Retina (tissue), 1 donor: Measurements from ENCODE around the gene ZNF275.
"Not testable (repeated sequence)": the region's sequence is repeated elsewhere in the genome, so short reads cannot be mapped to it uniquely, and the experiment has no call there.

Experiments used
- DNase-seq: peaks from one replicate; pipeline ENCODE4 v3.0.0-alpha.2; 2016

The ZNF275 gene

DNA sequence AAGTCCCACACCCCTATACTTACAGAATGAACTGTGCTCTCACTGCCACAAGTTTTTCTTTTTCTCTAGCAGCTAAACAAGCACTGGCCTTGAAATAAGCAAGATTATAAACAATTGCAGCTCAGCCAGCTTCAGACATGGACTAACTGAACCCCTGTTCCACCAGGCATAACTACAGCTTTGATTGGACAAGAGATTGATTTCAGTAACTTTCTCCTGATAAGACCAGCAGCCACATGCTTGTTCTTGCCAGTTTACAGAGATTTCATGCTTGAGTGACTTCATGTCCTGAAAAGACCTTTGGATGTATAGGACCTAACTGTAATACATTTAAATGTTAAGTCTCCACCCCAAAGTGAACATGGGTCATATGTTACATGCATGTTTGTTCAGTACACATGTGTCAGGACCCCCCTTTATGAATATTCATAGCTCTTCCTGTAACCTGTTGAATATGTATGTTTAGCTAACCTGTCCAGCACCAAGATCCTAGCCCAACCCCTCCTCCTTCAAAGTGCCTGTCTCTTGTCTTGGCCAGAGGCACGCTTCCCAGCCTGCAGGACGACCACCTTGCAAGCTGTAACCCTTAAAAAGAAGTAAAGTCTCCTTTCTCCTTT, 27.9 kb downstream of the ZNF275 start:
- no peak for DNase-seq

DNA sequence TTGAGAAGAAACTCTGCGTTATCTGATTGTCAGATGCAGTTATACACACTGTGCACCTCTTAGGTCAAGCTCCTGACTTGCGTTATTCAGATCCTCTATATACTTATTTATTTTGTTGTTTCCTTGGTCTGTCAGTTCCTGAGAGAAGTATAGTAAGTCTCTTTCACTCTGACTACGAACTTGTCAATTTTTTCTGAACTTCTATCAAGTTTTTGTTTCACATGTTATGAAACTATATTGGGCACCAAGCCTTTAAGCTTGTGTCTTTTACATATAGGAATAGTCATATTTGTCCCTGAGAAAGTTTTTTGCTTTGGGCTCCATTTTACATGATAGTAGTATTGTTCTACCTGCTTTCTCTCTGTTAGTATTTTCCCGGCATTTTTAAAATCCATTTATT, 31.7 kb downstream of the ZNF275 start:
- no peak for DNase-seq

DNA sequence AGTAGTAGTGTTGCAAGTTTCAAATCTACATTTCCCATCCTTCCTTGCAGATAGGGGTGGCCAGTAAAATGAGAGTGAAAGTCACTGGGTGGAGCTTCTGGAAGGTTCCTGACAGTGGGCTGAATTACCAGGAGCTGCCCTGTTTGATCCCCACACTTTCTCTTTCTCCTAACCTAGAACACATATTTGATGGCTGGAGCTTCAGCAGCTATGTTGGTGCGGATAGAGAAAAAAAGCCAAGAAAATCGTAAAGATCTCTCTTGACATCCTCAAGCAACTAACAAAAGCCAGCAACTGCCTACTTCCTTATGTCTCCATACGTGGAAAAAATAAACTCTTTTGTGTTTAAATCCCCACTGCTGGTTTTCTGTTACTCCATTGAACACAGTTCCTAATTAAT, 32.2 kb downstream of the ZNF275 start:
- no peak for DNase-seq

DNA sequence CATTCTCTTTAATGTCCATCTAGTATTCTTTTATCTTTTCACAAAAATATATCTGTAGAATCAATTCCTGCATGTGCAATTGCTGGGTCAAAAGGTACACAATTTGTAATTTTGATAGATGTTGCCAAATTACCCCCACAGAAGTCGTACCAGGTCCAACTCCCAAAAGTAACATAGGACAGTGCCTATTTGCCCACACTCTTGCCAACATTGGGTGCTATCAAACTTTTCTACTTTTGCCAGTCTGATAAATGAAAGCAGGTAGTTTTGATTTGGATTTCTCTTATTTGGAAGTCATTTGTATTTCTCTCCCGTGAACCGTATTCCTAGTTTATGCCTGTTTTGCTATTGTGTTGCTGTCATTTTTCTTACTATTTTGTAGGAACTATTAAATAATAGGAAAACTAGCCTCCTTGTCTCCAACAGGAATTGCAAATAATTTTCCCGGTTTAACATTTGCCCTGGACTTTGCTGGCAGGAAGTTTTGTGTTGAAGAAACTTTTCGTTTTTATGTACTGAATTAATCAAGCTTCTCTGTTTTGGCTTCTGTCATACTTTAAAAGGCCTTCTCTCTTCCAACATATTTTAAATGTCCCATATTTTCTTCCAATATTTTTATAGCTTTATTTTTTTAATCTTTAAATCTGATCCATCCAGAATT, 33.1 kb downstream of the ZNF275 start:
- no peak for DNase-seq

DNA sequence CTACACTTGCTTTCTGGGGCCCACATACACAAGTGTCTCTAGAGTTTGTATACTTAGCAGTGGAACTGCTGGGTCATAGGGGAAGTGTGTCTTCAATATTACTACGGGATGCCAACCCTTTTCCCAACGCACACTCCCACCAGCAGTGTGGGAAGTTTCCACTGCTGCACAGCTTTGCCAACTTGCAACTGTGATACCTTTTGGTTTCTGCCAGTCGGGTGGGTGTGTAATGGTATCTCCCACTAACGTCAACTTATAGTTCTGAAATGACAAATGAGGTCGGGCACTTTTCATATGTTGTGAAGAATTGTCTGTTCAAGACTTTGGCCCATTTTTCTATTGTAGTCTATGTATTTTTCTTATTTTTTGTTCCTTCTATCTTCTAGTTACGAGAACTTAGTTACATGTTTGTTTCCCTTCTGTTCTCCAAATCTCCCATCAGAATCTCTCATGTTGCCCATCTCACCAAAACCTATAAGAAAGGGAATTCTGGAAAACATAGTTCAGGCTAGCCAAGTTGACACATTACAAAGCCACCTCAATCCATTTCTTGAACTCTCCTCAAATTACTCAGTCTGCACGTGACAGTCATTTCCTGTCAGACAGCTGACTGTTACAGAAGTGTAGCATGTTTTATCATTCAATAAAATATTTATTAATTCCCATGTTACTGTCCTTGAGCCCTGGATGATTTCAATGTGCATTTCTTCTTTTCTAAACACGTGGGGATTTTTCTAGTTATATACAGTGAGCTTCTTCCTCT, 36.5 kb downstream of the ZNF275 start:
- no peak for DNase-seq

DNA sequence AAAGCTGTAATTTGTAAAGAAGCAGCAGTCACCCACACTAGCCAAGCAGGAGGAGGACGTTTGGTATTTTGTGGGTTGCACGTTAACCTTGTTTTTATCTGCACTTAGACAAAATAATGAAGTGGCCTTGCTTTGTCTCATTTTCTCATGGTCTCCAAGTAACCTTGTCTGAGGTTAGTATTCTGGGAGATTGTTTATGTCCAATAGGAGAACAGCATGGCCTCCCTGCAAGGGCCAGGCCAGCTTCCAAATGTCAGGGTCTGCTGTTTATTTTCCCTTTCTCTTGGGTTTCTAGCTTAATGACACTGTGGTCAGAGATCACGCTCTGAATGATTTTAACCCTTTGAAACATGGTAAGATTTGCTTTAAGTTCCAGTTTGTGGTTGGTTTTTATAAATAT, 37.3 kb downstream of the ZNF275 start:
- DNase-seq, result no peak

DNA sequence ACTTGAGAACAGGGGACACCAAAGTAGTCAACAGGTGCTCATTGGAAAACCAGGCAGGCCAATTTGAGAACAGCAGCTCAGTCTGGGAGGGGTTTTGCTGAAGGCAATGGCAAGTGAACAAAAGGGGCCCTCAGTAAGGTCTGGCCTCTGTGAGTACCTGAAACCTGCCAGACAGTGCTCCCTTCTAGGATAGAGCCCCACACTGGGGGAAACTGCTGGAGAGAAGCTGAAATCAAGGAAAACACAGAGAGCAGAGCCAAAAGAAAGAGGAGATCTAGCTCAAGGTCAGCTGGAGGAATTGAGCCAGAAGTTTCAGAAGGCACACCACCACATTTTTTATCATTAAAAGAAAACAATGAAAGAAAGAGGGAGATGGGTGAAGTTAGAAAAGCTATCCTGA, 39.0 kb downstream of the ZNF275 start:
- no peak for DNase-seq

DNA sequence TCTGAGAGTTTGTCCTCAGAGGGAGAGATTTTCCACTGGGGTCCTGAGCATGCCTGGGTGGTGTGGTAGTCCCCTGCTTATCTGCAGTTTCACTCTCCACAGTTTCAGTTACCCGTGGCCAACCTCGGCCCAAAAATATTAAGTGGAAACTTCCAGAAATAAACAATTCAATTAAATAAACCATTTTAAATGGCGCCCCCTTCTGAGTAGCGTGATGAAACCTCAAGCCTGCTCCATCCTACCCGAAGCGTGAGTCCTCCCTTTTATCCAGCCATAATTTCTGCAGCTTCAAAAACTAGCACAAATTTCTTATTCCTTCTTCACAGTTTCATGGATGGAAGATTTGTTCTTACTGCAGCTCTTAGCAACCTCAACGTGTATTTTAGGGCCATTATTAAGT, 40.5 kb downstream of the ZNF275 start:
- no peak for DNase-seq

DNA sequence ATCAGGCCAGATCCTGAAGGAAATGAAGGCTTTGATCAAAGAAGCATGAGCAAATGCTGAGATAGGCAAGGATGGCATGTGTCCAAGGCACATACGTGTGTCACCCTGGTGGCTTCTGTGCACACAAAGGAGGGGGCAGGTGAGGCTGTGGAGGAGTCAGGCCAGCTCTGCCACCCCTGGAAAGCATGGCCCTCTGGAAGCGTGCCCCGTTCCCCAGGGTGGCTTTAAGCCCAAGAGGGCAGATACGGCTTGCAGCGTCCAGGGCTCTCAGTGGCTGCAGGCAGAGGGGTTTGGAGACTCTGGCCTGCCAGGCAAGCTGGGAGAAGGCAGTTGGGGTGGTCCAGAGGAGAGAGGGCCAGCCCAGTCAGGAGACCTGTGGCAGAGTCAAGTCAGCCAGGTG, 41.6 kb downstream of the ZNF275 start:
- no peak for DNase-seq

DNA sequence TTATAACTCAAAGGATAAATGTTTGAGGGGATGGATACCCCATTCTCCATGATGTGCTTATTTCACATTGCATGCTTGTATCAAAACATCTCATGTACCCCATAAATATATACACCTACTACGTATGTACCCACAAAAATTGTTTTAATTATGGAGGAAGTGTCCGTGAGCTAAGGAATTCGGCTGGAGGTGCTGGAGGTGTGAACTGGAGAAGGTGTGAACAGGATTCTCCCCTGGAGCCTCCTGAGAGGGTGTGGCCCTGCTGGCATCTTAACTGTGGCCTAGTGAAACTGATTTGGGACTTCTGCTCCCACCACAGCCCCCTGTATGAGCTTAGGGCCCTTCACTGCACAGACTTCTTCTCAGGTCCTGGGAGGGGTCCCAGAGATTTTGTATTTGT, 43.8 kb downstream of the ZNF275 start:
- DNase-seq, result no peak

DNA sequence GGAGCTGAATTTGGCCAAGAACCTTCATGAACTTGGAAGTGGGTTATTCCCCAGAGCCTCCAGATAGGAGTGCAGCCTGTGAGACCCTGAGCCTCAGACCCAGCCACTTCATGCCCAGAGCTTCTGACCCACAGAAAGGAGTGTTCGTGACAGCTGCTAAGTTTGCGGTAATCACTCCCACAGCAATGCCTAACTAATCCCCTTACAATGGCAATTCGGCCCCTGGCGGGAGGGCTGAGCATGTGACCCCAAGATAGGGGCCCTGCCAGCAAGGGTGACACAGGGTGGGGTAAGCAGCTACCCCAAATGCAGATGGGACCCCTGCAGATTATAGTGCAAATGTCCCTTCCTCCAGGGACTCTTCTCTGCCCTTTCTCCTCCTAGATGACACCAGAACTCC, 44.7 kb downstream of the ZNF275 start:
- no peak for DNase-seq

DNA sequence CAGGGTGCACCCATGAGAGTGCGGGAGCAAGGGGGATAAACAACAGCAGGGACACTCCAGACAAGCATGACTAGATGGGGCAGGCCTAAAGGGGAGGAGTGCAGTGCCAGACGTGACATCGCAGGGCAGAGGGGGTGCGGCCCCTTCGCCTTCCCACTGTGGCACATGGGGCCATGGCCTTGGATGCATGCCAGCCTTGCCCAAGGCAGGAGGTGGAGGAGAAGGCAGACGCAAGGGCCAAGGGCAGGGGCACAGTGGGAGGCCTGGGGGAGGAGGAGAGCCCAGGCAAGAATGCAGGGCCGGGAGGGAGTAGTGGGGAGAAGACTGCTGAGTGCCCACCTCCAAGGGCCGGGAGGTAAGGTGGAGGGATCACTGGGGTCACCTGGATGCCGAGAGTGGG, 45.6 kb downstream of the ZNF275 start:
- DNase-seq, result no peak

DNA sequence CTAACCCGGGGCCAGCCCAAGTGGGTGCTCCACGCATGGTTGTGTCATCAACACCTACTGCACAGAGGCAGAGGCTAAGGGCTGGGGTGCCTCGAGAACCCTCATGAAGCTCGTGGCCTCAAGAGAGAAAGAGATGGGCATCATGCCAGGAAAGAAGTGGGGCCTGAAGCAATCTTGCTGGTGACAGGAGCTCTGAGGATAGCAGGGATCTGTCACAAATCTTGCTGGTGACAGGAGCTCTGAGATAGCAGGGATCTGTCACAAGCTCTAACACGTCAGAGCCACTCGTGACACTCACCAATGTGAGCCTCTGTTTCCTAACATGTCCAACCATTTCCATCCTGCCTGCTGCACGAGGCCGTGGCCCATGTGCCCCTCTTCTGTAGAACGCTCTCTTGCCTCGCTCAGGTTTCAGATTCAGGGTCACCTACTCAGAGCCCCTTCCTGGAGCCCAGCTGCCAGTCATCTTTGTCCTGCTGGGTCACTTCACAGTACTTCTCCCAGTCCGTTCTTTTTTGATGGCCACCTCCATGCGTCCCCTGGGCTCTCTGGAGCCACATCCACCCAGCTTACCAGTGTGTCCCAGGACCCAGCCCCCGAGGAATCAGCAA, 46.1 kb downstream of the ZNF275 start:
- no peak for DNase-seq

DNA sequence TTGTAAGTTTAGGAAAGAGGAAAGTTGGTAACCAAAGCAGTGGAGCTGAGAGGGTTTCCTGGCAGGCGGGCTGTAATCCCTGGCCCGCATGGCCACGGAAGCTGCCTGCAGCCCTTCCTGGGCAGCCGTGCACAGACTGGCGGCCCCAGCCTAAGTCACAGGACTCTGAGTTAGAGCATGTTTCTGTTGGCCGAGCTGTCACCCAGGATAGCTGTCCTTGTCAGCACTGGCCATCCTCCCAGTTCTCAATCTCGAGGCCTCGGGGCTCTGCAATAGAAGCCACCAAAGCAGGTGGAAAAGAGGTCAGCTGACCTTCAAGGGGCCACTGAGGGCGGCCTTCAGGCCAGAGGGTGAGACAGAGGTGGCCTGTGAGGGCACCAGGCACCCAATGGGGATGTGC, 46.7 kb downstream of the ZNF275 start:
- no peak for DNase-seq

DNA sequence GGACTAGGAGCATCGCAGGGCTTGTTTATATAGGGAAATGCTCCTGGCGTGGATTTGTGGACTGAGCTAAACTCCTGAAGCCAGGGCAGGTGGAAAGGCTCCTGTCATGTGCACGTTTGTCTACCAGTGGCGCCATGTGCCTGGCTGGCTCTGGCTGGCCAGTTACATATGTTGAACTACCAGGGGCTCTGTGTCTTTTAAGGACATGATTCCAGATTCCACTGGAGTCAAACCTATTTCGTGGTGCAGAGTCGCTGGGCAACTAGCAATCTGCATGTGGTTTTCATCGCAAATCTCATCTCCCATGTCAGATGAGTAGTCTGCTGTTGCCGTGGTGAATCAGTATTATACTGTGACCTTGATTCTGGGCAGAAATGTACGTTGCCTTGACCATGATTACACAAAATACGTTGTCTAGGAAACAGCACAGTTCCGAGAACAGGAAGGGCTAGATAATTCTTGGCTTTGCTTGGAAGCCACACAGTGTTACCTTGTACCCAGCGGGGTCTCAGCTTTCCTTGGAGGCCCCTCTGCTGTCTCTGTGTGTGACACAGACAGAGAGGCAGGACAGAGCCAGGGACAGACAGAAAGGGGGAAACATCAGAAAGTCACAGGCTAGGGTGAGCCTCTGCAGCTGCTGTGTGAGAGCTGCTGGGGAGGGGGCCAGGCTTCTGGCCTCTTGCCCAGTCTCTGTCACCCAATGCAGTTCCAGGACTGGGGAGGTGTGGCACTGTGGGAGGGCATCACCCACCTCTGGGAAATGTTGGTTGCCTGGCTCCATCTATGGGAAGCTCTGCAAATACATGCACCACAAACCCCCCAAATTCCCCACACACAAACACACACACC, 48.0 kb downstream of the ZNF275 start:
- peak; percentile 39 for DNase-seq

DNA sequence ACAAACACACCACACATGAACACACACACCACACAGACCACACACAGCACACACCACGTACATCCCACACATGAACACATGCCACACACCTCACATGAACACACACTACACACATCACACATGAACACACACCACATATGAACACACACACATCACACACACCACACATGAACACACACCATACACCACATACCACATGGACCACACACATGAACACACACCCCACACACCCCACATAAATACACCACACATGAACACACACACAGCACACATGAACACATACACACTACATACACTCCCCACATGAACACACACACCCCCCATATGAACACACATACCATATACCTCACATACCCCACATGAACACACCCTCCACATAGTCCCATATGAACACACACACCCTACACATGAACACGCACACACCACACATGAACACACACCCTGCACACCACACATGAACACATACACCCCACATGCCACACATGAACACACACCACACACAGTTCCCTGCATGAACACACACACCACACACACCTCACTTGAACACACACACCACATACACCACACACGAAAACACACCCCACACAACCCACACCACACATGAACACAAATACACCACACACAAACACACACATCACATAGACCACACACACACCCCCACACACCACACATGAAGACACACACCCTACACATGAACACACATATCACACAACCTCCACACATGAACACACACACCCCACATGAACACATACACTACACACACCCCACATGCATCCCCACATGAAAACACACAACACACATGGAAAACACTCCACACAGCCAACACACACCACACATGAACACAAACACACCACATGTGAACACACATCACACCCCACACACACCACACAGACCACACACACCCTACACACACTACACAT, 48.9 kb downstream of the ZNF275 start:
- no peak for DNase-seq

DNA sequence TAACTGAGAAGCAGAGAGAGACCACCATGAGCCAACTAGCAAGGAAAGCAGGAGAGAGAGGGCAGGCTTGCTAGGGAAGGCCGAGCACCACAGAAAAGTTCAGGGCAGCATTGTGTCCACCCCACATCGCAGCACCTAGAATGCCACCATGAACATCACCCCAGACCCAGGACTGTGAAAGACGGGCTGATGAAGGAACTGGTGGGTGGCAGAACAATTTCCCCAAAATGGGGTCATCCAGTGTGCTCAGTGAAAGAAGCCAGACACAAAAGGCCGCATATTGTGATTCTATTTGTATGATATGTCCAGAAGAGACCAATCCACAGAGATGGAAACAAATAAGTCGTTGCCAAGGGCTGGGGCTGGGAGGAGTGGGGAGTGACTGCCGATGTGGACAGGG, 50.4 kb downstream of the ZNF275 start:
- DNase-seq, result no peak

DNA sequence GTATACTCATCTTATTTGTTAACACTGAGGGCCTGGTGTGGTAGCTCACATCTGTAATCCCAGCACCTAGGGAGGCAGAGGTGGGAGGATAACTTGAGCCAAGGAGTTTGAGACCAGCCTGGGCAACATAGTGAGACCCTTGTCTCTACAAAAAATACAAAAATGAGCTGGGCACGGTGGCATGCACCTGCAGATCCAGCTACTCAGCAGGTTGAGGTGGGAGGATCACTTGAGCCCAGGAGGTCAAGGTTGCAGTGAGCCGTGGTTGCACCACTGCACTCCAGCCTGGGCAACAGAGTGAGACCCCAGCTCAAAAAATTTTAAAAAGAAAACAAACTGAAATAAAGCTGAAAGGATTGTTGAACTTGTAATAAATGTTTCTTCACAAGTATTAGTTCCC, 51.0 kb downstream of the ZNF275 start:
- DNase-seq, result not testable (repeated sequence)

DNA sequence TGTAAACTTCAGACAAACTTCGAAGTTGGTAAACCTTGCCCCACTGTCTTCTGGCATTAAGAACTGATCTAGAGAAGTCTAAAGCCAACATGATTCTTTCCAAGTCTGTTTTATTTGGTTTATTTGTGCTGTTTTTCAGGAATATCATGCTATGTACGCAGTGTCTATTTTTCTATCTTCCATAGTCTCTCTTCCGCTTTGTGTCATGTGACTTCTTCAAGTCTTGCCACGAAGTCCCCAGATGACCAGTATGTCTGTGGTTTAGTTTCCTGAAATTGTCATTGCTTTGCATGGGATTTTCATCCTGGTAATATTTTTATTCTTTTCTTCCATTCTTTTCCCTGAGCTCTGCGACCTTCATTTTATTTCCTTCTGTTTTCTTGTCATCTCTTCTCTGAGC, 52.1 kb downstream of the ZNF275 start:
- no peak for DNase-seq

DNA sequence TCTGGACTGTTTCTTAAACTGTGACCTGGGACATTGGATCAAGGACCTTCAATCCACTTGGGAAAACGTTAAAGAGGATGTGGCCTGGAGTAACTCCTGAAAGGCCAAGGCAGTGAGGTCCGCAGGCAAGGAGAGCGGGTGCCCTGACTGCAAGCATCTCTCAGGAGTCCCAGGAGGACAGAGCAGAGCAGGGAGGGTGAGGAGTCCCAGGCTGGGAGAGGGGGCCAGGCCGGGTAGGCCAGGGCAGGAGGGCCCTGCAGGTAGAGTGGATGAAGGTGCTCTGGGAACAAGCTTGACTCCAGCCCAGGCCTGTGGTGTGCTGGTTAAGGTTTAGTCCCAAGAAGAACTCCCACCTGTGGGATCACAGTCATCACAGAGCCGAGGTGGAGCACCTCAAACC, 53.4 kb downstream of the ZNF275 start:
- no peak for DNase-seq

DNA sequence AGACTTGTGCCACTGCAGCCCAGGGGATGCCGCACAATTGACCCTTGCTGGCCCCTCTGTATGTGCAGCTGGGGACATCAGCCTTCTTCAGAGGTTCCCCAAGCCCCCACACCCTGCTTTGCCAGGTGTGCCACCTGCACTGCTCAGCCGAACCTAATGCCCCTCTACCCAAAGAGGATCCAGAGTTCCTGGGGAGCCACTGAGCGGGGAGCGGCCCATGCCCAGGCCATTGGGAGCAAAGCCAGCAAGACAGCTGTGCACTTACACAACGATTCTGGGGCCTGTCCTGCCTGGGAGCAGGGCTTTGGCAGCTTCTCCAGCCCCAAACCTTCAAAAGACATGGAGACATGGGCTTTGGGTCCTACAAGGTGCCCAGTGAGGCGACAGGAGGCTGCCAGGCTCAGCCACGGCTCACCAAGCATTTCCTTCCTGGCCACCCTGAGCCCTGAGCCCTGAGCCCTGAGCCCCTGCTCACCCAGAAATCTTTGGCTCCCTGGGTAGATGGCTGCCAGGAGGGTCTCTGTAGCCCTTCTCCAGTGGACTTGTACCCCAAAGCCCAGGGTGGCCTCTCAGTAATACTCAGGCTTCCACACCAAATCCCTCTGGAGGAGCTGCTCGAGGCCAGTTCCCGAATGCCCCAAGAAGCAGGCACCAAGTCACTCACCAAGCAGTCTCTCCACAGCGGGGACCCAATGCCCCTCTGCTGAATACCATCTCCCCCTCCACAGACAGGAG, 54.2 kb downstream of the ZNF275 start:
- DNase-seq, result no peak
